GM13976 (cell line): ENCODE data around the gene SCAMP4.

Source experiments
- DNase-seq: peaks from one replicate; pipeline ENCODE4 v3.0.0; 2012; ENCODE audit warnings: low spot score
- CTCF ChIP-seq: IDR thresholded peaks from 2 replicates; pipeline ENCODE4 v1.5.1; 2012; ENCODE audit warnings: borderline replicate concordance, mild to moderate bottlenecking; ENCODE audit not compliant: insufficient read depth; ENCODE audit errors: extremely low read depth, missing control alignments, control extremely low read depth
- in situ Hi-C: fragments of 300-500 bp; cut with MboI; formaldehyde crosslinking; loops from one replicate; pipeline ENCODE4 v1.12.0; 2022; ENCODE audit warnings: low sequenced_read_pairs, mixed read lengths, inconsistent platforms; ENCODE audit not compliant: unreplicated experiment

SCAMP4 gene

GRCh38 chr19:1911995-1912394, 6.8 kb downstream of the SCAMP4 start:
- no peak for TF ChIP-seq CTCF
- DNase-seq = no peak
- in situ Hi-C loops = no loop called here

GRCh38 chr19:1912760-1913505, 7.7 kb downstream of the SCAMP4 start:
- DNase-seq = no peak
- in situ Hi-C loops = no loop called here
- no peak for TF ChIP-seq CTCF

- in situ Hi-C loops = no loop called here
- DNase-seq = no peak
- no peak for TF ChIP-seq CTCF
Measured at GRCh38 chr19:1913781-1914577, 8.8 kb downstream of the SCAMP4 start.

GRCh38 chr19:1914826-1915341, 9.7 kb downstream of the SCAMP4 start:
- in situ Hi-C loops = no loop called here
- no peak for TF ChIP-seq CTCF
- no peak for DNase-seq

- DNase-seq = no peak
- TF ChIP-seq CTCF = no peak
- in situ Hi-C loops = no loop called here
Measured at GRCh38 chr19:1917146-1917545, 11.9 kb downstream of the SCAMP4 start.

- in situ Hi-C loops = no loop called here
- no peak for TF ChIP-seq CTCF
- no peak for DNase-seq
Measured at GRCh38 chr19:1917926-1918325, 12.7 kb downstream of the SCAMP4 start.
